ENCODE results near the gene PLXNB2.
"Not testable (repeated sequence)": the region's sequence is repeated elsewhere in the genome, so short reads cannot be mapped to it uniquely, and the experiment has no call there.

PLXNB2 gene

DNA sequence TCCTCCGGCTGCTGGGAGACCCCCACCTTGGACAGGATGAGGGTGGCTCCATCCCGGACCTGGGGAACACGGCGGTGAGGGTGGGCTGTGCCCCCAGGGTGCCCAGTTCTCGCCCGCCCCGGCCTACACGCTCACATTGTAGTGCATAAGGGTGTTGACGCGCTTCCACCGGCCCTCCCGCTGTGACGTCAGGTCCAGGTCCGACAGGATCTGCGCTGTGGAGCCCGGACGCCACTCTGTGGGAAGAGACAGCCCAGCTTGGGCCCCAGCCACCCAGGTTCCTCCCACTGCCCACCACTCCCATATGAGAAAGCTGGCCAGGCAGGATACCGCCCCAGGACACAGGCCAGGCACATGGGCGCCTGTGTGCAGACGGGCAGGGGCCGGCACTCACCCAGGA lies 29.0 kb downstream of the PLXNB2 start:
- DNase-seq, result no peak

- no peak for DNase-seq
These were observed 29.7 kb downstream of the PLXNB2 start for GRCh38 chr22:50277761-50278160.

DNA sequence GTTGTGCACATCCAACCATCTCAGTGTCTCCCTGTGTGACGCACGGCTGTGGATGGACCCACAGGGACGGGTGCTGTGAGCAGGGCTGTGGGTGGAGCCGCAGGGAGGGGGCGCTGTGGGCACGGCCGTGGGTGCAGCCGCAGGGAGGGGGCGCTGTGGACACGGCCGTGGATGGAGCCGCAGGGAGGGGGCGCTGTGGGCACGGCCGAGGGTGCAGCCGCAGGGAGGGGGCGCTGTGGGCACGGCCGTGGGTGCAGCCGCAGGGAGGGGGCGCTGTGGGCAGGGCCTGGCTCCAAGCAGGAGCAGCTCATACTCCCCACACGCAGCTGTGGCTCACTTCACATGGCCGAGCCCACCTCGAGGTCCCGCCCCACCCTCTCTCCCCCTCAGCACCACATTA lies 31.3 kb downstream of the PLXNB2 start:
- DNase-seq, result no peak

- no peak for DNase-seq
These were observed 32.0 kb downstream of the PLXNB2 start for GRCh38 chr22:50275181-50276055.

- DNase-seq, result no peak
These were observed 32.7 kb downstream of the PLXNB2 start for GRCh38 chr22:50274771-50275170.

GRCh38 chr22:50274311-50274710 lies 33.1 kb downstream of the PLXNB2 start:
- DNase-seq, result no peak

GRCh38 chr22:50273781-50274180 lies 33.7 kb downstream of the PLXNB2 start:
- DNase-seq, result not testable (repeated sequence)

GRCh38 chr22:50273352-50273751 lies 34.1 kb downstream of the PLXNB2 start:
- not testable (repeated sequence) for DNase-seq

- DNase-seq, result no peak
These were observed 35.2 kb downstream of the PLXNB2 start for GRCh38 chr22:50272044-50272802.

- DNase-seq, result no peak
These were observed 35.9 kb downstream of the PLXNB2 start for GRCh38 chr22:50271519-50271970.

- no peak for DNase-seq
These were observed 36.6 kb downstream of the PLXNB2 start for GRCh38 chr22:50270666-50271394.

DNA sequence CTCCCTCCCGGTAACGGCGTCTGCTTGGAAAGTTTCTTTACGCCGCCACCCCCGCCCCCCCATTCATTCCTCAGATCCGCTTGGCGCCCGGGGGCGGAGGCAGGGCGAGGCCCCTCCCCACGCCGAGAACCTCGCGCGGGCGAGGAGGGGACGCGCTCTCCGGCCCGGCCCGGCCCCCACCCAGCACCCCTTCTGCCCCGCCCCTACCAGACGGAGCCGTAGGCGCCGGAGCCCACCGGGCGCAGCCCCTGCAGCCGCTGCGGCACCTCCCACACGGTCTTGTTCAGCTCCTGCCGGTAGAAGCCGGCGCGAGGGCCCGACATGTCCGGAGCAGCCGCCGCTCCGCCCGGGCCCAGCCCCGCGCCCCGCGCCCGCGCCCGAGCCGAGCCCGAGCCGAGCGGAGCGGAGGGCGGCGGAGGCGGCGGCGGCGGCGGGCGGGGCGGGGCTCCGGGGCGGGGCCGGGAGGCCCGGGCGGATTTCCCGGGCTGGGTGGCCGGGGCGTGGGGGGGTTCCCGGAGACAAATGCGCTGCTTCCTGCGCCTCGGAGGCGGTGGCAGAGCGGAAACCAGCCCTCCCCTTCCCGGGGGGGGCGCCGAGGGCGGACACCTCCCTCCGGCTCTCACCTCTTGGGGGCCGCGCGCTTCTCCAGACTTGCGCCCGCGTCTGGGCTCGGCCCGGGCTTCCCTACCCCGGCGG lies 37.3 kb downstream of the PLXNB2 start, which contains the start of gene MAPK11:
Gene MAPK11, minus strand, starts transcription at position 411 of the 696 bp plus-strand sequence. Its CDS starts 88 bp downstream, at position 323.
- DNase-seq, result no peak

- DNase-seq, result no peak
These were observed 37.9 kb downstream of the PLXNB2 start for GRCh38 chr22:50269573-50269969.

DNA sequence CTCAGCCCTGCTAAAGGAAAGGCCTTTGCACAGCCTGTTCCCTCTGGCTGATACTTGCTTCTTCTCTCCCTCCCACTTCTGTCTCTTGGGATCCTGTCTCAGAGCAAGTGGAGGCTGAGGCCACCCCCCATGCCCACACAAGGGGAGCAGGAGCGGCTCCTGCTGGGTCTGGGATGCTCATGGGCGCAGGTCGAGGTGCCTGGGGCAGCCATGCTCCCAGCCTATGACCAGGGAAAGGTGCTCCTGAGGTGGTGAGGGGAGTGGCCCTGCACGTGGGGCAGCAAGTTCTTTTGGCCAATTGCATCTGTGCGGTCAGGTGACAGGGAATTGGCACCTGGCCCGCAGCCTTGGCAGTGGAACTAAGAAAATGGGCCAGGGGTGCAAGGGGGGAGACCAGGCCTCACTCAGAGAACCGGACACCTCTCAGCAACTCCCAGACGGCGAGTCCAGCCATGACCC lies 38.8 kb downstream of the PLXNB2 start:
- no peak for DNase-seq

GRCh38 chr22:50267591-50268390 lies 39.7 kb downstream of the PLXNB2 start:
- DNase-seq, result no peak

DNA sequence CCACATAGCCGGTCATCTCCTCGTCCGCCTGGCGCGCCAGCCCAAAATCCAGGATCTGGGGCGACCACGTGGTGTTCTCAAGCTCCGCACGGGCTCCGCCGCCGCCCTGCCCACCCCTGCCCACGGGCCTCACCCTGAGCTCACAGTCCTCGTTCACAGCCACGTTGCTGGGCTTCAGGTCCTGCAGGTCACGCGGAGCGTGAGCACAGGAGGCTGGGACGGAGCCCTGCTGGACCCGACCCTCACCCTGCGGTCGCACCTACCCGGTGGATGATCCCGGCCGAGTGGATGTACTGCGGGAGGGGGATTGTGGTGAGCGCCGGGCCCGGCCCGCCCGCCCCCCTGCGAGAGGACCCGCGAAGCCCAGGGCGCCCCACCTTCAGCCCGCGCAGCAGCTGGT lies 40.5 kb downstream of the PLXNB2 start:
- DNase-seq, result no peak

DNA sequence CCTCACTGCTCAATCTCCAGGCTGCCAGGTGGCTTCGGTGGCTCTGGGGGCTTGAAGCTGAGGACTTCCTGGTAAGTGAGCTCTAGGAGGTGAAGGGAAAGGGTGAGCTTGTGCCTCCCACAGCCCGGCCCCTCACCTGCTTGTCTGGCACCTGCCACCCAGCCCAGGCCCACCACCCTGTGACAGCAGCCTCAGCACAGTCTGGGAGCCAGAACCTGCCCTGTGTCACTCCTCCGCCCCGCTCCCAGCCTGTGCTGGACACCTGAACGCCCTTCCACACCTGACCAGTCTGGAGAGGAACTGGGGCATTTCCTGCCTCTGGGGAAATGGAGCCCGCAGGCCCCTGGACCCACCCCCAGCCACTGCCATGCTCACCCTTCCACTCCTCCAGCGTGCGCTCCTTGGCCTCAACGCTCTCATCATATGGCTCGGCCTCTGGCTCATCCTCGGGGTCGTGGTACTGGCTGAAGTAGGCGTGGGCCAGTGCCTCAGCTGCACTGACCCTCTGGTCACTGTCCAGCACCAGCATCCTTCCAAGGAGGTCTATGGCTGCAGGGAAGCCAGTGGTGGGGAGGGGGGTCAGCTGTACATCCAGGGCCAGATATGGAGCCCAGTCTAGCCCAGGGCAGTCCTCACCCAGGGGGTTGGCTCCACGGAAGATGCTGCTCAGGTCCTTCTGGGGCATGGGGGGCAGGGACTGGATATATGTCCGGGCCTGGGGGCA lies 42.3 kb downstream of the PLXNB2 start:
- no peak for DNase-seq

DNA sequence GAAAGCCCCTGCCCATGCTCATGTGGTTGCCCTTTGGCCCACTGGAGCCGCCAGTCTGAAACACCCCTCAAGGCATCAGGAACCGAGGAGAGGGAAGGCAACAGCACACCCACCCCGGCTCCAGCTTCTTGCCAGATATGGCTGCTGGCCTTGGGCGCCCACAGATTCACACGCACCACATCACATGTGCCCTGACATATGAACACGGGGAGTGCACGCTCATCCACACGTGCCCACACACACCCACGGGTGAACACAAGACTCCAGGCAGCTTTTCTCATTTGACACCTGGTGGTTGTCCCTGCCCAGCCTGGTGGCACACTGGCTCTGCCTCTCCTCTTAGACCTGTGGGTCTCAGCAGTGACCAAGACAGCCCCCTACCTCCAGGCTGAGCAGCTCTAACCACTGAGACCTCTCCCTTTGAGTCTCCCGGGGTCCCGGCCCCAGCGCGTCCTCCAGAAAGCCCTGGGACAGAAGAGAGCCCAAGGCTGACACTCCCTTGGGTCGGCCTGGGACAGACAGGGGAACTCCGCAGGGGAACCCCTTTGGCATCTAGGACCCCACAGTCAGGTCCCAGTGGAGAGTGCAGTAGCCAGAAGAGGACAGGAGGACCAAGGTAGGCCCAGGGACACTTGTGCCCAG lies 43.2 kb downstream of the PLXNB2 start:
- DNase-seq, result no peak

DNA sequence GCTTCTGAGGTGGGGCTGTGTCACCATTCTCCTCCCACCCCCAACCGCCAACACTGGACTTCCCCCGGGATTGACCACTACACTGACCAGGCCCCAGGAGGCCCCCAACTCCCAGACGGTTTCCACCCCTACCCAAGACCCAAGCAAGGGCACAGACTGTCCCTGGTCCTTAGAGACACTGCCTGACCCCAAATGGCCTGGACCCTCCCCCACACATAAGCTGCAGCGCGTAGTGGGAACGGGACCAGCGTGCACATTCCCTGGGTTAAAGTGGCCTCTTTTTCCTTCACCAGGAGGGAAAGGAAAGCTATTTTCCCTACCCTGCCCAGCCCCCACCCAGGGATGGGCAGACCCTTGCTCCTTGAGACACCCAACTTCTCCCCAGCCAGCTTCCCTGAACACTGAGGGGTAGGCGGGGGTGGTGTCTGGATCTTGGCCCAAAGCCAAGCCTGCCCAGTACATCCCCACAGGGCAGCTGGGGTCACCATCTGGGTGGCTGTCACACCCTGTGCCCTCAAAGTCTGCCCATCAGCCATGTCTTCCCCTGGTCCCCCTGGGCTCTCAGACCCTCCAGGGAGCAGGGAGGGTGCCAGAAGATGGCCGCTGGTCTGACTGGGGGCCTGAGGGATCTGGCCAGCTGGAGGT lies 44.4 kb downstream of the PLXNB2 start:
- no peak for DNase-seq

- no peak for DNase-seq
These were observed 45.0 kb downstream of the PLXNB2 start for GRCh38 chr22:50262460-50262911.
